GM12891 (cell line): ENCODE measurements around the gene VPS51.

Experiments
- POLR2A ChIP-seq: IDR thresholded peaks from 2 replicates; pipeline ENCODE4 v1.6.1; 2011; ENCODE audit warnings: low read depth, low read length, control low read depth
- POLR2AphosphoS5 ChIP-seq: IDR thresholded peaks from 2 replicates; pipeline ENCODE4 v1.6.1; 2011; ENCODE audit warnings: low read depth, low read length, control low read depth
- SPI1 ChIP-seq: IDR thresholded peaks from 2 replicates; pipeline ENCODE4 v1.6.1; 2011; ENCODE audit warnings: low read depth, low read length, control low read depth
- TAF1 ChIP-seq: IDR thresholded peaks from 2 replicates; pipeline ENCODE4 v1.6.1; 2011; ENCODE audit warnings: low read depth, low read length, control low read depth

DNA sequence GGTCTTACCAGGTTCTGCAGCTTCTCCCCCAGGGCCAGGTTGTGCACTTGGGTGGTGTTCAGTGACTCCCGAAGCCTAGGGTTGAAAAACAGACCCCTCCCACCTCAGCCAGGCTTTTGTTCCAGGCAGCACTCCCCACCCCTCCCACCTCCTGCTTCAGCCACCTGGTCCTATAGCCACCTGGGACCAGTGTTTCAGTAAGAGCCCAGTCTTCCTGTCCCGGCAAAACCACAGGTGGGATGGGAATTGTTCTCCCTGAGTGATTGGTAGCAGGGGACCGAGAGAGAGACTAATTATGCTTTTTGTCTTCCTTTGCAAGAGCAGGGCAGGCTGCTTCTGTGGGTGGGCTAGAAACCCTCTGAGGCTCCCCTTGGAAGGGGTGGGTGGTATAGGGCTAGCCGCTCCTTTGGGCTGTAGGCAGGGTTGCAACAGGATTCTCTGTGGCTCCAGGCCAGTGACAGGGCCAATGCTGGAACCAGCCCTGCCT is 29.2 kb upstream of the VPS51 start:
- no peak for TF ChIP-seq POLR2A
- TF ChIP-seq POLR2AphosphoS5: no peak
- no peak for TF ChIP-seq TAF1
- TF ChIP-seq SPI1: no peak
